ENCODE measurements around the gene PLXDC1.
"Not testable (repeated sequence)": the region's sequence is repeated elsewhere in the genome, so short reads cannot be mapped to it uniquely, and the experiment has no call there.

The PLXDC1 gene

GRCh38 chr17:39153599-39154051 lies 2.2 kb upstream of the PLXDC1 start:
- DNase-seq (ENCODE audit: low read depth): peak; percentile 89

GRCh38 chr17:39151943-39152818 lies 744 bp upstream of the PLXDC1 start:
- no peak for DNase-seq (ENCODE audit: low read depth)

GRCh38 chr17:39150795-39151149 lies 665 bp downstream of the PLXDC1 start:
- no peak for DNase-seq (ENCODE audit: low read depth)

- DNase-seq (ENCODE audit: low read depth): no peak
These were observed 1.3 kb downstream of the PLXDC1 start for GRCh38 chr17:39150104-39150634.

GRCh38 chr17:39147221-39148185 lies 3.9 kb downstream of the PLXDC1 start:
- DNase-seq (ENCODE audit: low read depth): no peak

GRCh38 chr17:39146273-39146672 lies 5.2 kb downstream of the PLXDC1 start:
- DNase-seq (ENCODE audit: low read depth): no peak

GRCh38 chr17:39145143-39145542 lies 6.3 kb downstream of the PLXDC1 start:
- DNase-seq (ENCODE audit: low read depth): no peak

GRCh38 chr17:39144416-39144840 lies 7.0 kb downstream of the PLXDC1 start:
- no peak for DNase-seq (ENCODE audit: low read depth)

GRCh38 chr17:39143552-39144093 lies 7.8 kb downstream of the PLXDC1 start:
- no peak for DNase-seq (ENCODE audit: low read depth)

GRCh38 chr17:39141915-39142664 lies 9.3 kb downstream of the PLXDC1 start:
- no peak for DNase-seq (ENCODE audit: low read depth)

GRCh38 chr17:39141294-39141693 lies 10.1 kb downstream of the PLXDC1 start:
- no peak for DNase-seq (ENCODE audit: low read depth)

- DNase-seq (ENCODE audit: low read depth): no peak
These were observed 11.9 kb downstream of the PLXDC1 start for GRCh38 chr17:39139561-39139960.

GRCh38 chr17:39139161-39139511 lies 12.3 kb downstream of the PLXDC1 start:
- no peak for DNase-seq (ENCODE audit: low read depth)

GRCh38 chr17:39138431-39139160 lies 12.8 kb downstream of the PLXDC1 start:
- DNase-seq (ENCODE audit: low read depth): no peak

GRCh38 chr17:39134878-39135277 lies 16.6 kb downstream of the PLXDC1 start:
- no peak for DNase-seq (ENCODE audit: low read depth)

- DNase-seq (ENCODE audit: low read depth): no peak
These were observed 19.2 kb downstream of the PLXDC1 start for GRCh38 chr17:39132192-39132610.

- no peak for DNase-seq (ENCODE audit: low read depth)
These were observed 19.8 kb downstream of the PLXDC1 start for GRCh38 chr17:39131616-39132015.

- no peak for DNase-seq (ENCODE audit: low read depth)
These were observed 21.2 kb downstream of the PLXDC1 start for GRCh38 chr17:39130205-39130604.

GRCh38 chr17:39129544-39129943 lies 21.9 kb downstream of the PLXDC1 start:
- DNase-seq (ENCODE audit: low read depth): not testable (repeated sequence)

GRCh38 chr17:39126436-39126835 lies 25.0 kb downstream of the PLXDC1 start:
- DNase-seq (ENCODE audit: low read depth): no peak
